ENCODE results near the gene PRSS48.

DNA sequence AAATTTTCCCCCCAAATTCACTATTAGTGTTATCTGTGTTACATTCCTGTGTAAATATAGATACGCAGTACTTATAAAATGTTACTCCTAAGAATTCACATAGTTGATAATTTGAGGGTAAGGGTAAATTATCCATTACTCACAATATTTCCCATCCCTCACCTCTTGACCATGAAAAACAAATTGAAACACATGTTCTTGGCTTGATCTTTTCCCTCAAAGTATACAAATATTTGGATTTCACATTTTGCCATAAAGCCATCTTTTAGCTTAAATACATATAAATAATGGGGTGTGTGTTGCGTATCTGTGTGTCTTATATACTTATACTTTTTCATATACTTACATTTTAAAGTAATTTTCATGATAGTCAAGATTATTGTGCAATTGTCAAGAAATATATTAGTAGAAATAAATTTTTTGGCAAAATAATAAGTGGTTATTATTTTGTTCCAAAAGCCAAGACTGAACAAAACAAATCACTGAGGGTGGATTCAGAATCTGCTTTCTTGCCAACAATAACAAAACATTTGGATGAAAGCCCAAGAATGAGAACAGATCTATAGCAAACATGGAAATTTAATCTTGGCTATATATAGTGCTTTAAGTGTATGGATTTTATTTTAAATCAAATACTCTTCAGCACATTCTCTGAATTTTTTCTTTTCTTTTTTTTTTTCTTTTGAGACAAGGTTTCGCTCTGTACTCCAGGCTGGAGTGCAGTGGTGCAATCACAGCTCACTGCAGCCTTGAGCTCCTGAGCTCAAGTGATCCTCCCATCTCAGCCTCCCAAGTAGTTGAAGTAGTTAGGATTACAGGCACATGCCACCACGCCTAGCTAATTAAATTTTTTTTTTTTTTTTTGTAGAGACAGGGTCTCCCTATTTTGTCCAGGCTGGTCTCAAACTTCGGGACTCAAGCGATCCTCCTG lies 48.5 kb upstream of the PRSS48 start:
- TF ChIP-seq, protein P1, sequence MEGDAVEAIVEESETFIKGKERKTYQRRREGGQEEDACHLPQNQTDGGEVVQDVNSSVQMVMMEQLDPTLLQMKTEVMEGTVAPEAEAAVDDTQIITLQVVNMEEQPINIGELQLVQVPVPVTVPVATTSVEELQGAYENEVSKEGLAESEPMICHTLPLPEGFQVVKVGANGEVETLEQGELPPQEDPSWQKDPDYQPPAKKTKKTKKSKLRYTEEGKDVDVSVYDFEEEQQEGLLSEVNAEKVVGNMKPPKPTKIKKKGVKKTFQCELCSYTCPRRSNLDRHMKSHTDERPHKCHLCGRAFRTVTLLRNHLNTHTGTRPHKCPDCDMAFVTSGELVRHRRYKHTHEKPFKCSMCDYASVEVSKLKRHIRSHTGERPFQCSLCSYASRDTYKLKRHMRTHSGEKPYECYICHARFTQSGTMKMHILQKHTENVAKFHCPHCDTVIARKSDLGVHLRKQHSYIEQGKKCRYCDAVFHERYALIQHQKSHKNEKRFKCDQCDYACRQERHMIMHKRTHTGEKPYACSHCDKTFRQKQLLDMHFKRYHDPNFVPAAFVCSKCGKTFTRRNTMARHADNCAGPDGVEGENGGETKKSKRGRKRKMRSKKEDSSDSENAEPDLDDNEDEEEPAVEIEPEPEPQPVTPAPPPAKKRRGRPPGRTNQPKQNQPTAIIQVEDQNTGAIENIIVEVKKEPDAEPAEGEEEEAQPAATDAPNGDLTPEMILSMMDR (IDR thresholded peaks at IDR 0.05; ENCODE audit: low read depth, low read length) = no peak
- no peak for TF ChIP-seq EZH2phosphoT487 (IDR thresholded peaks at IDR 0.05; ENCODE audit: low read depth)

Measured in OCI-LY3 (cell line).